Measurements from ENCODE around the gene OR56A3. TPM values are rescaled to one million over a fixed set of nuclear protein-coding genes. Genes with fewer than 3 reads are reported as not detected.

The OR56A3 gene
- total RNA-seq, 1 experiment from 2014 or later, result not detected

DNA sequence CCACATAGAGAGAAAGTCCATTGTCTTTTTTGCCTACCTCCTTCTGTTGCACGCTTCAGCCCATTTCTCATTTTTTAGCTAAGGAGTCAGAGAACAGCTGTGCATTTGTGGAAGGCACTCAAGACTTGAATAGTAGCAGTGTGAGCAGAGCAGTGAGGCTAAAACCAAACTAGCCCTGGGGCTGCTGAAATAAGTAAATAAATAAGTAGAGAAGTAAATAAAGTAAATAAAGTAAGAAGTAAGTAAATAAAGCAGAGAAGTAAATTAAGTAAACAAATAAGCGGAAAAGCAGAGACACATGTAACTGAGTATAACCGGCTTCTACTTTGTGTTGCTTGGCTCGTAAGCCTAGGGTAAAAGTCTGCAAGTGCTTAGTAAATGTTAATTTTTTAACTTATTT, 47.2 kb downstream of the OR56A3 start:
- CTCF ChIA-PET, result no interaction called here
- TF ChIP-seq, protein P1, sequence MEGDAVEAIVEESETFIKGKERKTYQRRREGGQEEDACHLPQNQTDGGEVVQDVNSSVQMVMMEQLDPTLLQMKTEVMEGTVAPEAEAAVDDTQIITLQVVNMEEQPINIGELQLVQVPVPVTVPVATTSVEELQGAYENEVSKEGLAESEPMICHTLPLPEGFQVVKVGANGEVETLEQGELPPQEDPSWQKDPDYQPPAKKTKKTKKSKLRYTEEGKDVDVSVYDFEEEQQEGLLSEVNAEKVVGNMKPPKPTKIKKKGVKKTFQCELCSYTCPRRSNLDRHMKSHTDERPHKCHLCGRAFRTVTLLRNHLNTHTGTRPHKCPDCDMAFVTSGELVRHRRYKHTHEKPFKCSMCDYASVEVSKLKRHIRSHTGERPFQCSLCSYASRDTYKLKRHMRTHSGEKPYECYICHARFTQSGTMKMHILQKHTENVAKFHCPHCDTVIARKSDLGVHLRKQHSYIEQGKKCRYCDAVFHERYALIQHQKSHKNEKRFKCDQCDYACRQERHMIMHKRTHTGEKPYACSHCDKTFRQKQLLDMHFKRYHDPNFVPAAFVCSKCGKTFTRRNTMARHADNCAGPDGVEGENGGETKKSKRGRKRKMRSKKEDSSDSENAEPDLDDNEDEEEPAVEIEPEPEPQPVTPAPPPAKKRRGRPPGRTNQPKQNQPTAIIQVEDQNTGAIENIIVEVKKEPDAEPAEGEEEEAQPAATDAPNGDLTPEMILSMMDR (IDR thresholded peaks at IDR 0.05; ENCODE audit: unreplicated experiment), result no peak
- H3K36me3 Mint-ChIP-seq (ENCODE audit: insufficient read depth, unreplicated experiment), result no peaks in the 10 kb centered on the region

DNA sequence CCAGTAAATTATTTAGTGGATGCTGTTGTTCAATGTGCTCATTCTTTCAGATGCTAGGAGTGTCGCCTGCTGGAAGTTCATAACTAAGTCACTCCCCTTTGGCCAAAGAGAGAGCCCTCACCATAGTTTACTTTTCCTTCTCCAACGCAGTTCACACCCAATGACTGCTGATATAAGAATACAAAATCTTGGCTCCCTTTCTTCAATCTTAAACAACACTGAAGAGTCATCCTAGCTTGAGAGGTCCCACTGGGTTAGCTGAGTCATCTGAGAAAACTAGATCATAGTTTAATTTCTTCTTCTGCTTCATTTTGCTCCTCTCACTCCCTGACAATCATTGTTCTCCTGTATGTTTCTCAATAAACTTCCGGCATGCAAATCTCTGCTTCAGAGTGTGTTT, 50.1 kb downstream of the OR56A3 start:
- no peaks in the 10 kb centered on the region for H3K36me3 Mint-ChIP-seq (ENCODE audit: insufficient read depth, unreplicated experiment)

More for the DNA sequence above, 47.2 kb downstream of the OR56A3 start:
- Mint-ChIP-seq H3K27me3 (ENCODE audit: unreplicated experiment) (no peaks in the 10 kb centered on the region), H3K9me3 (ENCODE audit: low read depth, unreplicated experiment) (no peaks in the 10 kb centered on the region), H3K27ac (ENCODE audit: unreplicated experiment) (no peak overlapping the region), H3K4me1 (ENCODE audit: low read depth, unreplicated experiment) (no peaks in the 10 kb centered on the region), H3K4me3 (ENCODE audit: low read depth, unreplicated experiment) (no peak overlapping the region)
- BruUV-seq (replicated peaks), result no TSS peak
- DNase-seq, result no peak
- intact Hi-C loops (cut with micrococcal nuclease; ENCODE audit: unreplicated experiment), result no loop called here

DNA sequence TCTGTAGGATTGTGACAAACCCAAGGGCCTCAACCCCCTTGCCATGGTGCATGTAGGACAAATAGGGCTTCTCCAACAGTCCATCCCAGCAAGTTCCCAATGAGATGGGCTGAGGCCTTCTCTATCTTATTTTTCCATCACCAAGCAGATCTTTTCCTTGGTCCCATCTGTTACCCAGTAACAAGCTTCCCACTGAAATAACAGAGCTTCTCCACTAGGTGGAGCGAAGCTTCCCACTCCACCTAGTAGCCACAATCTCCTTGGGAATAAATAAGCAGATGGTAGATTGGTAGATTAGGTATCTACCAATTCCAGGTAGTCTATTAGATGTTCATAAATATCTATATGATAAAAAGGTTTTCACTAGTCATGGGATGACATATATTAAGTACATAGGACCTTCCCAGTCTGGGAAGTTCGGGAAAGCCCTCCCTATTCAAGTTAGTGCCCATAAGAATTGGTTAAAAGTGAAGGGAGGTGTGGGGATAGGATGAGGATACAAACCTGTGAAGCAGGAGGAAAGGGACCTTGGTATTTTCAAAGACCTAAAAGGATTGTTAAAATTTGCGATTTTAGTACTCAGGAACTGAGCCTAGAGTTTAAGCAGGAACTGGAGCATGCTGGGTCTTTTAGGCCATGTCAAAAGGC, 50.7 kb downstream of the OR56A3 start:
- TF ChIP-seq, protein P1 (IDR thresholded peaks at IDR 0.05; ENCODE audit: unreplicated experiment), result no peak
- no TSS peak for BruUV-seq (replicated peaks)
- Mint-ChIP-seq H3K4me1 (ENCODE audit: low read depth, unreplicated experiment) (no peaks in the 10 kb centered on the region), H3K27ac (ENCODE audit: unreplicated experiment) (no peak overlapping the region), H3K36me3 (ENCODE audit: insufficient read depth, unreplicated experiment) (no peaks in the 10 kb centered on the region), H3K27me3 (ENCODE audit: unreplicated experiment) (peaks cover 2% of the 10 kb centered on the region), H3K4me3 (ENCODE audit: low read depth, unreplicated experiment) (no peak overlapping the region), H3K9me3 (ENCODE audit: low read depth, unreplicated experiment) (no peaks in the 10 kb centered on the region)
- CTCF ChIA-PET, result interaction anchor here (1.0 kb wide), 2 partner anchors 361 to 370 kb away, joined by 7 to 9 read pairs; no protein-coding TSS in a partner anchor
- intact Hi-C loops (cut with micrococcal nuclease; ENCODE audit: unreplicated experiment), result loop anchor here (1.0 kb wide), 1 partner anchor 361 kb away; no protein-coding TSS in a partner anchor
- DNase-seq, result peak; percentile 10

More for the DNA sequence above, 50.1 kb downstream of the OR56A3 start:
- DNase-seq, result no peak
- TF ChIP-seq, protein P1 (IDR thresholded peaks at IDR 0.05; ENCODE audit: unreplicated experiment), result no peak
- no peak overlapping the region for H3K27ac Mint-ChIP-seq (ENCODE audit: unreplicated experiment)
- BruUV-seq (replicated peaks), result no TSS peak
- no peaks in the 10 kb centered on the region for H3K4me1 Mint-ChIP-seq (ENCODE audit: low read depth, unreplicated experiment)
- no peaks in the 10 kb centered on the region for H3K27me3 Mint-ChIP-seq (ENCODE audit: unreplicated experiment)
- H3K4me3 Mint-ChIP-seq (ENCODE audit: low read depth, unreplicated experiment), result no peak overlapping the region
- intact Hi-C loops (cut with micrococcal nuclease; ENCODE audit: unreplicated experiment), result loop anchor here (1.0 kb wide), 1 partner anchor 361 kb away; no protein-coding TSS in a partner anchor
- no peaks in the 10 kb centered on the region for H3K9me3 Mint-ChIP-seq (ENCODE audit: low read depth, unreplicated experiment)
- CTCF ChIA-PET, result interaction anchor here (1.0 kb wide), 2 partner anchors 362 to 371 kb away, joined by 7 to 9 read pairs; no protein-coding TSS in a partner anchor

DNA sequence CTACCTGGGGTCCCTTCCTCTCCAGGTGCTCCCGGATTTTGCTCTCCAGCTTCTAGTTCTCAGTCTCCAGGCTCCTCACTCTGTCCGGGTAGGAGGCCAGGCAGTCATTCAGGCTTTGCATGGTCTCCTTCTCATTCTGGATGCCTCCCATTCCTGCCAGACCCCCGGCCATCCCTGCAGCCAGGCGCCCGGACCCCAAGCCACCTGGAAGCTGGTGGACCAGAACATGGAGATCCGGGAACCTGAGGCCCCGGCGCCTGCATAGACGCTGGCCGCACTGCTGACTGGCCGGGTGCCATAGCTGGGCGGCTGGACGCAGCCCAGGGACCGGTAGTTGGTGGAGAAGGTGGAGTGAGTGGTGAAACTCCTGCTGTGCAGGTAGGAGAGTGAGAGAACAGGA, 52.7 kb downstream of the OR56A3 start:
- CTCF ChIA-PET, result no interaction called here
- H3K4me1 Mint-ChIP-seq (ENCODE audit: low read depth, unreplicated experiment), result no peaks in the 10 kb centered on the region
- TF ChIP-seq, protein P1 (IDR thresholded peaks at IDR 0.05; ENCODE audit: unreplicated experiment), result no peak
- no peaks in the 10 kb centered on the region for H3K36me3 Mint-ChIP-seq (ENCODE audit: insufficient read depth, unreplicated experiment)
- BruUV-seq (replicated peaks), result no TSS peak
- no peak overlapping the region for H3K4me3 Mint-ChIP-seq (ENCODE audit: low read depth, unreplicated experiment)
- no peak for DNase-seq
- H3K27ac Mint-ChIP-seq (ENCODE audit: unreplicated experiment), result no peak overlapping the region
- peaks cover 13% of the 10 kb centered on the region for H3K27me3 Mint-ChIP-seq (ENCODE audit: unreplicated experiment)
- peaks cover 2% of the 10 kb centered on the region for H3K9me3 Mint-ChIP-seq (ENCODE audit: low read depth, unreplicated experiment)
- intact Hi-C loops (cut with micrococcal nuclease; ENCODE audit: unreplicated experiment), result no loop called here

Other genes starting within 250 kb of the OR56A3 start
- gene OR56B1, start 205.8 kb upstream of the OR56A3 start, total RNA-seq (2022), result not detected in 2 replicates
- gene OR52N4, start 188.0 kb upstream of the OR56A3 start, total RNA-seq (2022), result not detected in 2 replicates
- gene OR52N5, start 158.9 kb upstream of the OR56A3 start, total RNA-seq (2022), result not detected in 2 replicates
- gene OR52N1, start 151.0 kb upstream of the OR56A3 start, total RNA-seq (2022), result not detected in 2 replicates
- not detected in 2 replicates for gene OR52N2, start 133.3 kb upstream of the OR56A3 start, total RNA-seq (2022)
- not detected in 2 replicates for gene OR52E6, start 100.4 kb upstream of the OR56A3 start, total RNA-seq (2022)
- gene OR52E8, start 84.6 kb upstream of the OR56A3 start, total RNA-seq (2022), result not detected in 2 replicates
- gene OR52E4, start 61.6 kb upstream of the OR56A3 start, total RNA-seq (2022), result not detected in 2 replicates
- gene OR52E5, start 49.0 kb upstream of the OR56A3 start, total RNA-seq (2022), result not detected in 2 replicates
- not detected in 2 replicates for gene OR56A5, start 26.2 kb downstream of the OR56A3 start, total RNA-seq (2022)
- gene OR52L1, start 44.7 kb downstream of the OR56A3 start, total RNA-seq (2022), result not detected in 2 replicates
- gene OR56A4, start 64.7 kb downstream of the OR56A3 start, total RNA-seq (2022), result 0.26 TPM in 1 of 2 replicates, not detected in the other
- not detected in 2 replicates for gene OR56A1, start 88.5 kb downstream of the OR56A3 start, total RNA-seq (2022)
- gene OR56B4, start 165.4 kb downstream of the OR56A3 start, total RNA-seq (2022), result not detected in 2 replicates
- not detected in 2 replicates for gene OR52B2, start 228.1 kb downstream of the OR56A3 start, total RNA-seq (2022)

Measured in Calu3 (cell line).